Stimulated activated CD4-positive, alpha-beta T cell treated with anti-CD3 and anti-CD28 coated beads, TNF-alpha, amount 100 ng/mL, for 4 hours (primary cell): ENCODE data around the gene LTBP3.
A peak's percentile ranks its signal among the peaks of the same experiment; 100 is the strongest.
"Not testable (repeated sequence)": the region's sequence is repeated elsewhere in the genome, so short reads cannot be mapped to it uniquely, and the experiment has no call there.

Experiments
- DNase-seq, 3 experiments: peaks; one replicate each; pipeline ENCODE4 v3.0.0-alpha.2; 2020; ENCODE audit warnings: low read depth in 3 of 3

Gene LTBP3

DNA sequence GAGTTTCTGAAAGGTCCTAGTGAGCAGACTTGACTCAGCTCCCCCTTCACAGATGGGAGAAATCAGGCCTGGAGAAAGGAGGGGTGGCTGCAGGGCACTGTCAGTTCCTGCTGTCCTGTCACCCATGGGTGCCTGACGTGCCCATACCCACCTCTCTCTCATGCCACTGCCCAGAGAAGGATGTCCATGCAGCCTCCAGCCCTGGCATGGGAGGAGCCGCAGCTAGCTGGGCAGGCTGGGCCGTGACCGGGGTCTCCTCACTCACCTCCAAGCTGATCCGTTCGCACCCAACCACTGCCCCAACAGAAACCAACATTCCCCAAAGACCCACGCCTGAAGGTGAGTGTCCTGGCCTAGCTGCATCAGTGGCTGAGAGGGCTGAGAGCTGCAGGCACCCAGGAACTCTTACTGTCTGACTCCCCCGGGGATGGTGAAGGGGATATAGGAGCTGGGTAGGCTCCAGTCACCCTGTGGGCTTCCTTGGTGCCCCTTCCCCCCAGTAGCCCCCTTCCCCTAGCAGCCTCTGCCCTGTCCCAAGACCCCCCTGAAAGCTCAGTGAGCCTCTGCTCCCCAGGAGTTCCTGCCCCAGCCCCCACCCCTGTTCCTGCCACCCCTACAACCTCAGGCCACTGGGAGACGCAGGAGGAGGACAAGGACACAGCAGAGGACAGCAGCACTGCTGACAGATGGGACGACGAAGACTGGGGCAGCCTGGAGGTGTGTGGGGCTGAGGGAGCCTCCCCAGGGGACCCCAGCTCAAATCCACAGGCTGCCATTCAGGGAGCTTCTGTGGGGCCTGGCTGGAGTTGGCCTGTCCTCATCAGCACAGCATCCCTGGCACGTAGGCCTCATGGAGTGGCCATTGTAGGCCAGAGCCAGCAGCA lies 21.5 kb downstream of the LTBP3 start:
- no peak for DNase-seq

DNA sequence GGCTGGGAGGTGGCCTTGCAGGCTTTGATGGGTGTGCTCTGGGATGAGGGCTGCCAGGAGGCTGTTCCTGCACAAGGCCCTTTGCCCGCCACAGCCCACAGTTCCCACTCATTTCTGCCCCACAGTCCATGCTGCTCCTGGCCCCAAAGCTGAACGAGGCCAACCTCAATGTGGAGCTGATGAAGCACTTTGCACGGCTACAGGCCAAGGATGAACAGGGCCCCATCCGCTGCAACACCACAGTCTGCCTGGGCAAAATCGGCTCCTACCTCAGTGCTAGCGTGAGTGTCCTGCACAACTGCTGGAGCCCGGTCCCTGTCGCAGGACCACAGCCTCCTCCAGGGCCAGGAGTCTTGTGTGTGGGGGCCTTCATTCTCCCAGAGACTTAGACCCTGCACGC lies 23.1 kb downstream of the LTBP3 start:
- no peak for DNase-seq

DNA sequence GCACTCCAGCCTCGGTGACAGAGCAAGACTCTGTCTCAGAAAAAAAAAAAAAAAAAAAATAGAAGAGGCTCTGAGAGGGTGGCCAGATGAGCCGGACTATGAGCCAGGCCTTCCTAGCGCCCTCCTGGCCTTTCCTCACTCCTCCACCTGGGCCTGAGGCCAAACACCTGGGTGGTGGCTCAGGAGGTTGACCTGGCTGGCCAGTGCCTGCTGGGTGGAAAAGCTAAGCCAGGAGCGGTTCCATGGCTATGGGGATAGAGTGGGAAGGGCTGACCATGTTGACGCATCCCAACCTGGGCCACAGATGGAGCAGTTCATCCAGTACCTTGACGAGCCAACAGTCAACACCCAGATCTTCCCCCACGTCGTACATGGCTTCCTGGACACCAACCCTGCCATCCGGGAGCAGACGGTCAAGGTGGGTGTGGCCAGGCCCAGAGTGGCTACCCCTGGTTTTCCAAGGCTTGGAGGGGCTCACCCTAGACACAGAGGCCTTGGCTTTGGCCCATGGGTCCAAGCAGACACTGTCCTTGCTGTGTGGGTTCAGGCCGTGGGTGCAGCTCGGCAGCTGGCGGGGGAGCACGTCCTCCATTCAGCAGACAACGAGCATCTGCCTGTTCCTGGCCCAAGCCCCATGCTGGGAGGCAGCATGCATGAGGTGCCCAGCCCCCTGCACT lies 25.6 kb downstream of the LTBP3 start:
- no peak for DNase-seq

DNA sequence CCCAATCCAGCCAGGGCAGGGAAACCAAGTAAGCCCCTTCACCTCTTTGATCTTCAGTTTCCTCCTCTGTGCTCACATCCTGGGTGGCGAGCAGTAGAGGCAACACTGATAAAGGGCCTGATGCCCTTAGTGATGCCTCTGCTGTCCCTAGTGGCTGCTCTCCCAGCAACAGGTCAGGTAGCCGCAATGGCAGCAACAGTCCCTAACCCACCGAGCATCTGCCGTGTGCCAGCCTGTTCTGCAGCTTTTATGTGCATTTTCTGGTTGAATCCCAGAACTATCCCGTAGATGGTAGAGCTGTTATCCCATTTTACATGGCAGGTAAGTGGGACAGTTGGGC lies 28.0 kb downstream of the LTBP3 start:
- no peak for DNase-seq

DNA sequence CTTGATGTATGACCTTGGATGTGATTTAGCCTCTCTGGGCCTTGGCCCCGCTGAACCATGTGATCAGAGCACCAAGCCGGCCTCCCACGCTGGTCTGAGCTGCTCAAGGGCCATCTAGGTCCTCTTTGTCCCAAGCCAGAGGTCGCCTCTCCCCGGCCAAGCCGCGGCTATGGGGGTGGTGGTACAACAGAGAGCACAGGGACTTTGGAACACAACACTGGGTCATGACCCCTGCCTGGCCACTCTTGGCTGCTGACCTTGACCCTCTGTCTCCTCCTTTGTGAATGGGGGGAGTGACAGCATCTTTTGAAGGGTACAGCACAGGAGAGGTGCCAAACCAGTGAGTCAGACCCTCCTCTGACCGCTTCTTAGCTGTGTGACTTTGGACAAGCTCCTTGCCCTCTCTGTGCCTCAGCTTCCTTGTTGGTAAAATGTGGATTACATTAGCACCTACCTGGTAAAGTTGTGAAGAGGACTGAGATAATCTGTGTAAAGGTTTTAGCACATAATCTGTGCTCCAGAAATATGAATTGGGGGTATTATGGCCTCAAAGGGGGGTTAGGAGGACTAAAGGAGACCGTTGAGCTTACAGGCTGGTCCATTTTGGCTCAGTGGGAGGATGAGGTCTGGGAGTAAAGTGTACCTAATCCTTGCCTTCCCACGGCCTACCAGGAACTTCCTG lies 28.5 kb downstream of the LTBP3 start:
- DNase-seq, result no peak

DNA sequence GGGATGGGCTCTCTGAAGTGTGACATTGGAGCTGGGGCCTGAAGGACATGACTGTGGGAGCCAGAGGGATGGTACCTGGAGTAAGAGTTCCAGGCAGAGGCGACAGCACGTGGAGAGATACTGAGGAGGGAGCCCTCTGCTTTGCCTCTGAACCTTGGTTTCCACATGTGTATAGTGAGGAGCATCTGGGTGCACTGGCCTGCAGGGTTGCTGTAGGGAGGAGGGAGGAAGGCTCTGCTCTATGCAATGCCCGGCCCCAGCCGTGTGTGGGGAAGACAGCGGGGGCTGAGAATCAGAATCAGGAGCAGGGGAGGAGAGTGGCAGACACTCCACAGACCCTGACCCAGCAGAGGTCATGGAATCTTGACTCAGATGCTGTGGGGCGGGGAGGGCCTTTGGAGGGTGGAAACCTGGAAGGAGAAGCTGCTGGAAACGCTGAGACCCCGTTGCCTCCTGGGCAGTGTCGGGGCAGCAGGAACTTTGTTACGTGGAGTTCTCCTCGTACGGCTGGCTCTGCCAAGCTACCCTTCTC lies 29.3 kb downstream of the LTBP3 start:
- DNase-seq, result no peak

DNA sequence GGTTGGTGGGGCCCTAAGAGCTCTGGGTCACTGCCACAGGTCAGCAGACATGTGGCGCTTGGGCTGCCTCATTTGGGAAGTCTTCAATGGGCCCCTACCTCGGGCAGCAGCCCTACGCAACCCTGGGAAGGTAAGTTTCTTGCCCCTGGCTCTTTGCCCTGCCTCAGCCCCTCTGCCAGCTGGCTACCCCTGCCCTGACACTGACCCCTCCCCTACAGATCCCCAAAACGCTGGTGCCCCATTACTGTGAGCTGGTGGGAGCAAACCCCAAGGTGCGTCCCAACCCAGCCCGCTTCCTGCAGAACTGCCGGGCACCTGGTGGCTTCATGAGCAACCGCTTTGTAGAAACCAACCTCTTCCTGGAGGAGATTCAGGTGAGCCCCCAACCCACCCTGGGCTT lies 31.4 kb downstream of the LTBP3 start:
- no peak for DNase-seq

DNA sequence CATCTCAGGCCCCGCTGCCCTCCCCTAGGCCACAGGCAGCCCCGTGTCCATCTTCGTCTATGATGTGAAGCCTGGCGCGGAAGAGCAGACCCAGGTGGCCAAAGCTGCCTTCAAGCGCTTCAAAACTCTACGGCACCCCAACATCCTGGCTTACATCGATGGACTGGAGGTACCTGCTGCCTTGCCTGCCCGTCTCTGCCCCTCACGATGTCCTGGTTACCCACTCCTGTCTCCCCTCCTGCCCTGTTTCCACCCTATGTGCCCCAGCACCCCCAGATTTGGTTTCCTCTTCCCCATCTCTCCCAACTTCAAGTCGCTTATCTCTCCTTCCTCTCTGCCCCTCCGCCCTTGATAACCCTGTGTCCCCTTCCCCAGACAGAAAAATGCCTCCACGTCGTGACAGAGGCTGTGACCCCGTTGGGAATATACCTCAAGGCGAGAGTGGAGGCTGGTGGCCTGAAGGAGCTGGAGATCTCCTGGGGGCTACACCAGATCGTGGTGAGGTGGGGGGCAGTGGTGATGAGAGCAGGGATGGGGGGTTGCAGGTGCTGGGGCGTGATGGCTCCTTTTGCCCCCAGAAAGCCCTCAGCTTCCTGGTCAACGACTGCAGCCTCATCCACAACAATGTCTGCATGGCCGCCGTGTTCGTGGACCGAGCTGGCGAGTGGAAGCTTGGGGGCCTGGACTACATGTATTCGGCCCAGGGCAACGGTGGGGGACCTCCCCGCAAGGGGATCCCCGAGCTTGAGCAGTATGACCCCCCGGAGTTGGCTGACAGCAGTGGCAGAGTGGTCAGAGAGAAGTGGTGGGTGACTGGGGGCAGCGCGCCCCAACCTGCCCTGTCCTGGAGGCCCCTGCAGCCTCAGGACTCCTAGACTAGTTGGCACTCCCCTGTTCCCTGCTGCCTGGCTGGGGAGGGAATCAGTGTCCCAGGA lies 32.3 kb downstream of the LTBP3 start:
- DNase-seq, result no peak

DNA sequence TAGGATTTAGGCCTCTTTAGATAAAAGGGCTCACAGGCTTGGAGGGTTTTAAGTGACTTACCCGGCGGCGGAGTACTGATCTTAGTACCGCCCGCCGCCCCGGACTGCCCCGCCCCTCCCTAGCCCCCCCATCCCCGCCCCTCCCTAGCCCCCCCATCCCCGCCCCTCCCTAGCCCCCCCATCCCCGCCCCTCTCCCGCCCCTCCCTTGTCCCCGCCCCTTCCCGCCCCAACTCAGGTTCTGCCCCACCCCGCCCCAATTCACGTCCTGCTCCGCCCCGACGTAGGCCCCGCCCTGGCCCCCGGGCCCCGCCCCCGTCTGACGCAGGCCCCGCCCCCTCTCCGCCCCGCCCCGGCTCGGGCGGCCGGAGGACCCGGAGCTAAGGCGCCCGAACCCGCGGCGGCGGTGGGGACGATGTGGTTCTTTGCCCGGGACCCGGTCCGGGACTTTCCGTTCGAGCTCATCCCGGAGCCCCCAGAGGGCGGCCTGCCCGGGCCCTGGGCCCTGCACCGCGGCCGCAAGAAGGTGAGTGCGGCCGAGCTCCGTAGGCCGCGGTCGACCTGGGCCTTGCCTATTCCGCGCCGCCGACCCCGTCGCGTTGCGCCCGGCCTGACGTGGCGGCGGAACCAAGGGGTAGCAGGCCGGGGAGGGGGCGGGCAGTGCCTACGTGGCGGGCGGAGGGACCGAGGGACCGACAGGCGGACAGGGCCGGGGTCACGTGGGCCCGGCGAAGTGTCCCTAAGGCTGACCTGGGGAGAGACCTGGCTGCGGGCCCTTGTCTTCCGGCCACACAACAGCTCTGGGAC lies 33.2 kb downstream of the LTBP3 start, which contains the start of gene SCYL1:
TSS of gene SCYL1 (plus strand) at position 343 of the 805 bp plus-strand sequence. CDS start at position 414, 71 bp downstream.
- peak; percentile 75 to 78 (median 77) for DNase-seq

DNA sequence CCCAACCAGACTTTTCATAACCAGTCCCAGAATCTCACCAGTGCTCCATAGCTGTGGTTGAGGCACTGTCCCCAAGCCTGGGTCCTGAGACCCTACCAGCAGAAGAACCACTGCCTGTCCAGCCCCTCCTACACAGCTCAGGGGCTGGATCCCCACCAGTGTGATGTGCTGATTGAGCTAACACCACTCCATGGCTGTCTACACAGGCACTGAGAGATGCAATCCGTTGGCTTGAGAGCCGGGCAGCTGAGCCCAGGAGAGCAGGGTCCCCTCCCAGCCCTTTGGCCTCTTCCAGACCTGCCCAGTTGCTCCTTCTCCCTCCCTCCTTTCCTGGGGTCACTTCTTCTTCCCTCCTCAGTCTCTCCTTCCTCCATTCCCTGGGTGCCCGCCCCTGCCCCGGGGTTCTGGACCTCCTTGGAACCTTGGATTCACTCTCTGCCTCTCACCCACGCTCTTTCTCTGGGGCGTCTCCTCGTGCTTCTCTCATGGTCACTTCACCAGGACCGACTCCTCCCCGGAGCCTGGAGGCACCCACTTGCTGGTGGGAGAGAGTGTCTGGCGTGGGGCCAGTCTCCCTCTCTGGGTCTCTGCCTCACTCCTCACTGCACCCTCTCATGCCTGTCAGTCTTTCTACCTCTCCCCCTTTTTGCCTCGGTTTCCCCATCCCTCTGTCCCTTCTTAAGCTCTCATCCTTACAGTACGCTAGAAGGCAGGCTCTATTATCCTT lies 34.0 kb downstream of the LTBP3 start:
- no peak for DNase-seq

DNA sequence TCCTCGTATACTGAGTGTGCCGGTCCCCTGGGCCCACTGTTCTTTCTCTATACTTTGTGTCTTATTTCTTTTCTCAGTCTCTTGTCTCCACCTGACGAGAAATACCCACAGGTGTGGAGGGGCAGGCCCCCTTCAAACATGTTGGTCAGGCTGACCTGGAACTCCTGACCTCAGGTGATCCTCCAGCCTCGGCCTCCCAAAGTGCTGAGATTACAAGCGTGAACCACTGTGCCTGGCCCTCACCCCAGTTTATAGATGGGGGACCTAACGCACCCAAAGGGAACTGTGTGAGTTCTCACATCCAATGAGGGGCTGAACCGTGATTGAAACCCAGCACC lies 34.6 kb downstream of the LTBP3 start:
- not testable (repeated sequence) for DNase-seq

DNA sequence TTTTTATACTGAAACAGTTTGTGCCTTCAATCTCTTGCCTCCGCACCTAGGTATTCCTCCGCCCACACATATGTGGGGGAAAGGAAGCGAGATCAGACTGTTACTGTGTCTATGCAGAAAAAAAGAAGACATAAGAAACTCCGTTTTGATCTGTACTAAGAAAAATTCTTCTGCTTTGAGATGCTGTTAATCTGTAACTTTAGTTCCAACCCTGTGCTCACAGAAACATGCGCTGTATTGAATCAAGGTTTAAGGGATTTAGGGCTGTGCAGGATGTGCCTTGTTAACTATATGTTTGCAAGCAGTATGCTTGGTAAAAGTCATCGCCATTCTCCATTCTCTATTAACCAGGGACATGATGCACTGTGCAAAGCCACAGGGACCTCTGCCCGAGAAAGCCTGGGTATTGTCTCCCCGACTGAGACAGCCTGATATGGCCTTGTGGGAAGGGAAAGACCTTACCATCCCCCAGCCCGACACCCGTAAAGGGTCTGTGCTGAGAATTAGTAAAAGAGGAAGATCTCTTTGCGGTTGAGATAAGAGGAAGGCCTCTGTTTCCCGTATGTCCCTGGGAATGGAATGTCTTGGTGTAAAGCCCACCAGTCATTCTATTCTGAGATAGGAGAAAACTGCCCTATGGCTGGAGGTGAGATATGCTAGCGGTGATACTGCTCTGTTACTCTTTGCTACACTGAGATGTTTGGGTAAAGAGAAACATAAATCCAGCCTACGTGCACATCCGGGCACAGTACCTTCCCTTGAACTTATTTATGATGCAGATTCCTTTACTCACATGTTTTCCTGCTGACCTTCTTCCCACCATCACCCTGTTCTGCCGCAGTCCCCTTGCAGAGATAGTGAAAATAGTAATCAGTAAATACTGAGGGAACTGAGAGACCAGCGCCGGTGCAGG lies 35.2 kb downstream of the LTBP3 start:
- DNase-seq, result not testable (repeated sequence)

DNA sequence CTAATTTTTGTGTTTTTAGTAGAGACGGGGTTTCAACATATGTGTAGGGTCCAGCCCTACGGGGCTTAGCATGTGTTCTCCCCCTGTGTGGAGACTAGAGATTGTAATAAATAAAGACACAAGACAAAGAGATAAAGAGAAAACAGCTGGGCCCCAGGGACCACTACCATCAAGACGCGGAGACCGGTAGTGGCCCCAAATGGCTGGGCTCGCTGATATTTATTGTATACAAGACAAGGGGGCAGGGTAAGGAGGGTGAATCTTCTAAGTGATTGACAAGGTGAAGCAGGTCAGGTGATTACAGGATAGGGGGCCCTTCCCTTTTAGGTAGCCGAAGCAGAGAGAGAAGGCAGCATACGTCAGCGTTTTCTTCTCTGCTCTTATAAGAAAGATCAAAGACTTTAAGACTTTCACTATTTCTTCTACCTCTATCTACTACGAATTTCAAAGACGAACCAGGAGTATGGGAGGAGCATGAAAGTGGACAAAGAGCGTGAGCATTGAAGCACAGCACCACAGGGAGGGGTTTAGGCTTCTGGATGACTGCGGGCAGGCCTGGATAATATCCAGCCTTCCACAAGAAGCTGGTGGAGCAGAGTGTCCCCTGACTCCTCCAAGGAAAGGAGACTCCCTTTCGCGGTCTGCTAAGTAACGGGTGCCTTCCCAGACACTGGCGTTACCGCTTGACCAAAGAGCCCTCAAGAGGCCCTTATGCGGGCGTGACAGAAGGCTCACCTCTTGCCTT lies 36.2 kb downstream of the LTBP3 start:
- not testable (repeated sequence) for DNase-seq

DNA sequence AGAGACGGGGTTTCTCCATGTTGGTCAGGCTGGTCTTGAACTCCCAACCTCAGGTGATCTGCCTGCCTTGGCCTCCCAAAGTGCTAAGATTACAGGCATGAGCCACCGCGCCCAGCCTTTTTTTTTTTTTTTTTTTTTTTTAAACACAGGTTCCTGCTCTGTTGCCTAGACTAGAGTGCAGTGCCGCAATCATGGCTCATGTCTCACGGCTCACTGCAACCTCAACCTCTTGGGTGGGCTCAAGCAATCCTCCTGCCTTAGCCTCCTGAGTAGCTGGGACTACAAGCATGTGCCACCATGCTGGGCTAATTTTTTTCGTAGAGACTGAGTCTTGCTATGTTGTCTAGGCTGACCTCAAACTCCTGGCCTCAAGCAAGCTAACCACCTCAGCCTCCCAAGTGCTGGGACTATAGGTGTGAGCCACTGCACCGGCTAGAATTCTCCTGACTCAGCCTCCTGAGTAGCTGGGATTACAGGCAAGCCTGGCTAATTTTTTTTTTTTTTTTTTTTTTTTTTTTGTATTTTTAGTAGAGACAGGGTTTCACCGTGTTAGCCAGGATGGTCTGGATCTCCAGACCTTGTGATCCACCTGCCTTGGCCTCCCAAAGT lies 39.1 kb downstream of the LTBP3 start:
- not testable (repeated sequence) for DNase-seq

DNA sequence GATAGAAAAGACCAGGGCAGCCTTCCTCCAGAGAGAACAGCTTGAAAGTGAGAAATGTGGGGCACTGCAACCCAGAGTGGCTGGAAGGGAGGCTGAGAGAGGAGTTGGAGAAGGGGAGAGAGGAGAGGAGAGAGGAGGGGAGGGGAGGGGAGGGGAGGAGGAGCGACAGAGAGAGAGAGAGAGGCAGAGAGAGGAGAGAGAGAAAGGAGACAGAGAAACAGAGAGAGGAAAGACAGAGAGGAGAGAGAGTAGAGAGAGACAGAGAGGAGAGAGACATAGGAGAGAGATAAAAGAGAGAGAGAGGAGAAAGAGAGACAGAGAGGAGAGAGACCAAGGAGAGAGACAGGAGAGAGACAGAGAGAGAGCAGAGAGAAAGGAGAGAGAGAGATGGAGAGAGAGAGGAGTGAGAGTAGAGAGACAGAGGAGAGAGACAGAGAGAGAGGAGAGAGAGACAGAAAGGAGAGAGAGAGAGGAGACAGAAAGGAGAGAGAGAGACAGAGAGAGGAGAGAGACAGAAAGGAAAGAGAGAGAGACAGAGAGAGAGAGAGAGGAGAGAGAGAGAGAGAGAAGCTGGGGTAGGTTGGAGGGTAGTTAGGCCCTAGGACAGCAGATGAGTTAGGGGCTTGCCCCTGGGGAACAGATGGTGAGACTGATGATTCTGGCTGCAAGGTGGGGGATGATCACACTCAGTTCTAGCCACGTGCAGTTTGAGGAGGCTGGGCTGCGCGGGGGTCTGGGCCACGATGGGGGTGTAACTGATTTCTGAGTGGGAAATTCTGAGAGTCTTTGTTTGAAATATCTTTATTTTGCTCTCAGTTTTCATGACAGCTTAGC lies 41.8 kb downstream of the LTBP3 start:
- no peak for DNase-seq

DNA sequence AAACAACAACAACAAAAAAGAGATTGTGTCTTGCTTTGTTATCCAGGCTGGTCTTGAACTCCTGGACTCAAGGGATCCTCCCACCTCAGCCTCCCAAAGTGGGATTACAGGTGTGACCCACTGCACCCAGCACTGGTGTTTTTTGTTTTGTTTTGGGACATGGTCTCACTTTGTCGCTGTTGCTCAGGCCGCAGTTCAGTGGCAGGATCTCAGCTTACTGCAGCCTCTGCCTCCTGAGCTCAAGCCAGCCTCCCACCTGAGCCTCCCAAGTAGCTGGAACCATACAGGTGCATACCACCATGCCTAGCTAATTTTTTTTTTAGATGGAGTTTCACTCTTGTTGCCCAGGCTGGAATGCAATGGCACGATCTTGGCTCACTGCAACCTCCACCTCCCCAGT lies 45.8 kb downstream of the LTBP3 start:
- DNase-seq, result not testable (repeated sequence)
